Fibroblast of villous mesenchyme (primary cell): Measurements from ENCODE around the gene TPX2. TPM values are rescaled to one million over a fixed set of nuclear protein-coding genes. Genes with fewer than 3 reads are reported as not detected.

Experiments used
- DNase-seq: peaks from one replicate; pipeline ENCODE4 v3.0.0-alpha.2; 2010; ENCODE audit warnings: low read depth
- H3K4me3 ChIP-seq: 2 replicates; pipeline ENCODE4 v1.5.1; 2011; ENCODE audit warnings: low read depth, mild to moderate bottlenecking, low read length
- total RNA-seq: library from RNA; depleted of rRNA; stranded (reverse); fragments of >200 nt; gene quantifications from 2 replicates; pipeline ENCODE4 v1.2.3, GENCODE V29; 2012
- TF ChIP-seq, protein P1 (sequence below): IDR thresholded peaks from 2 replicates; pipeline ENCODE4 v1.5.1; 2012; ENCODE audit warnings: low read depth, mild to moderate bottlenecking, low read length; ENCODE audit not compliant: insufficient read depth

Gene TPX2
- total RNA-seq, 1 donor, result 62.2 TPM

DNA sequence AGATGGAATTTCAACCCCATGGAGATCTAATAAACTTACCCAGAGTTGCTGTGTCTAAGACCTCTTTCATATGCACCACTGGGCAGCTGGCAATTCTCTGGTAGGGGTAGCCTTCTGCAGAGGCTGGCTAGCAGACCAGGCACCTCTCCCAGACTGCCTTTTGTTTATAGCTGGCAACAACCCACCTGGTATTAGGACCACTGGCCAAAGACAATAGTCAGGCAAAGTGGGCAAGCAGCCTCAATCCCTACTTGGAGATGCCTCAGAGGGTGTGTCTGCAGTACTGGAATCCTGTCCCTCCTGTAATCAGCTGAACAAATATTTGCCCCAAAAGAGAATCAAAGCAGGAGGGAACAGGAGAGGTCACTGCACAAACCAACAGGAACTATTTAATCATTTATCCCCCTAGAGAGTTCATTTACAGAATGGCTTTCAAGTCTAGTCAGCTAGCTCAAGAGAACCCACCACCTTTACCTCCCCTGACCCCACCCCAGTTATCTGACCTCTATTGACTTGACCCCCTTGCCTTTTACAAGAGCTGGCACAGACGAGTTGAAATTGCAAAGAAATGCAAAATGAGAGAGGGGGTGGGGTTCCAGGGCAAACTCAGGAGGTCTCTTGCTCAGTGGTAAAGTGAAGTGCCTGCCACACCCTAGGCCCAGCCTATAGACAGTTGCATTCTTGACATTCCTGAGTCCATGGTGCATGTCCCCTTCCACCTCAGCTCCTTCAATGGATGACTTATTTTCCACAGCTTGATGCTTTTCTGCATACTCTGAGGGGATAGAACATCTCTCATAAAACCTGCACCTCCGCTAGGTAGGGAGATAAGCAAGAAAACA lies 19.2 kb upstream of the TPX2 start:
- TF ChIP-seq, protein P1, sequence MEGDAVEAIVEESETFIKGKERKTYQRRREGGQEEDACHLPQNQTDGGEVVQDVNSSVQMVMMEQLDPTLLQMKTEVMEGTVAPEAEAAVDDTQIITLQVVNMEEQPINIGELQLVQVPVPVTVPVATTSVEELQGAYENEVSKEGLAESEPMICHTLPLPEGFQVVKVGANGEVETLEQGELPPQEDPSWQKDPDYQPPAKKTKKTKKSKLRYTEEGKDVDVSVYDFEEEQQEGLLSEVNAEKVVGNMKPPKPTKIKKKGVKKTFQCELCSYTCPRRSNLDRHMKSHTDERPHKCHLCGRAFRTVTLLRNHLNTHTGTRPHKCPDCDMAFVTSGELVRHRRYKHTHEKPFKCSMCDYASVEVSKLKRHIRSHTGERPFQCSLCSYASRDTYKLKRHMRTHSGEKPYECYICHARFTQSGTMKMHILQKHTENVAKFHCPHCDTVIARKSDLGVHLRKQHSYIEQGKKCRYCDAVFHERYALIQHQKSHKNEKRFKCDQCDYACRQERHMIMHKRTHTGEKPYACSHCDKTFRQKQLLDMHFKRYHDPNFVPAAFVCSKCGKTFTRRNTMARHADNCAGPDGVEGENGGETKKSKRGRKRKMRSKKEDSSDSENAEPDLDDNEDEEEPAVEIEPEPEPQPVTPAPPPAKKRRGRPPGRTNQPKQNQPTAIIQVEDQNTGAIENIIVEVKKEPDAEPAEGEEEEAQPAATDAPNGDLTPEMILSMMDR, result no peak
- H3K4me3 ChIP-seq, result peak overlapping the region; percentile 92
- DNase-seq, result no peak

DNA sequence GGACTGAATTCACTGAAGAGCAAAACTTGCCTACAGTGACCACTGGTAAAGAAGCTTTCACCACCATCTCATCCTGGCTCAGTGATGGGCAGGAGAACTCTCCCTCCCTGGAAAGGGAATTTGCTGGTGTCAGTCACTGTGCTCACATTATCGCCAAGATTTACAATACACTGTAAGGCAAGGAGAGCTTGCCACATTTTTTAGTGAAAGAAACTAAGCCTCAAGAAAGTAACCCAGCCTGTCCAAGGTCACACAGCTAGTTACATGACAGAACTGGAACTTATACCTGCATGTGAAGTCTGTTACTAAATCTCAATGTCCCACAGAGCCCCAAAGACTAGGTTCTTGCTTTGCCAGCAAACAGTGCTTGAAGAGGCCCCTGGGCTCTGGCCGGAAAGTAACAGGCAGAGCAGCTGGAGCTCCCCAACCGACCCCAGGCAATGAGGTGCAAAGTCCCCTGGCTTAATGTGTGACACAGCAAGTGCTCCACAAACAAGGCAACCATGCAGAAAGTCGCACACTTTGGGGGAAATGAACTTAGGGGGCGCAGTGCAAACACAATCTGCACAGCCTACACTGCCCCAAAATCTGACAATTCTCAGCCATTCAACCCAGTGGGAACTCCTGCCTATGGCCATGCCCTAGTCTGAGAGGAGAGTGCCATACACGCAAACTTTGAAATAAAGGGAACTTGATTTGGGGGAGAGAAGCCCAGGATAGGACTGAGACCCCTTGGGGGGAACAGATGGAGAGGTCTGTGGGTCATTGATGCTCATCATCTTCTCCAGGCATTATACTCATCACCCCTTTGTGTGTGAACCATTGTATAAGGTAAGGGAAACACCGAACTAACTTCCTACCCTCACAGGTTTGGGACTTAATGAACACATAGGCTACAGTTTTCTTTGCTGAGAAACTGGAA lies 18.3 kb upstream of the TPX2 start:
- TF ChIP-seq, protein P1, result peak; percentile 6
- no peak for DNase-seq
- H3K4me3 ChIP-seq, result peak overlapping the region; percentile 92

DNA sequence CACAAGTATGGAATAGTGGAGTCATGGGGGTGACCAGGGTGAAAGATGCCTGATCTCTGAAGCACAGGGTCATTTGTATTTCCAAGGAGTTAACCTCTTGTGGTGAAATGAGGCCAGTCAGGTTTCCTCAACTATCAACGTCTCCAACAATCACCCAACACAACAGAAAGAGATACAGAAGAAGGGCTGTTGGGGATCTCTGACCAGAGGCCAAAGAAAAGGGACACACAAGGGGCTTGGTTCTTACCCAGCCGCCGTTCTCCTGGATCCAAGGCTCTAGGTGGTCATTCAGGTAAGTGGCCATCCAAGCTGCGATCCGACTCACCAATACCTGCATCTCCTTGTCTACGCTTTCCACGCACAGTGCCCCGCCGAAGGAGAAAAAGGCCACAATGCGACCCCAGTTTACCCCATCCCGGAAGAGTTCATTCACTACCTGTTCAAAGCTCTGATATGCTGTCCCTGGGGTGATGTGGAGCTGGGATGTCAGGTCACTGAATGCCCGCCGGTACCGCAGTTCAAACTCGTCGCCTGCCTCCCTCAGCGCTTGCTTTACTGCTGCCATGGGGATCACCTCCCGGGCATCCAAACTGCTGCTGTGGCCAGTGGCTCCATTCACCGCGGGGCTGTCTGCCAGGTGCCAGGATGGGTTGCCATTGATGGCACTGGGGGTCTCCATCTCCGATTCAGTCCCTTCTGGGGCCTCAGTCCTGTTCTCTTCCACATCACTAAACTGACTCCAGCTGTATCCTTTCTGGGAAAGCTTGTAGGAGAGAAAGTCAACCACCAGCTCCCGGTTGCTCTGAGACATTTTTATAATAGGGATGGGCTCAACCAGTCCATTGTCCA lies 17.5 kb upstream of the TPX2 start:
- TF ChIP-seq, protein P1, result no peak
- no peak for DNase-seq
- H3K4me3 ChIP-seq, result peak overlapping the region; percentile 92

DNA sequence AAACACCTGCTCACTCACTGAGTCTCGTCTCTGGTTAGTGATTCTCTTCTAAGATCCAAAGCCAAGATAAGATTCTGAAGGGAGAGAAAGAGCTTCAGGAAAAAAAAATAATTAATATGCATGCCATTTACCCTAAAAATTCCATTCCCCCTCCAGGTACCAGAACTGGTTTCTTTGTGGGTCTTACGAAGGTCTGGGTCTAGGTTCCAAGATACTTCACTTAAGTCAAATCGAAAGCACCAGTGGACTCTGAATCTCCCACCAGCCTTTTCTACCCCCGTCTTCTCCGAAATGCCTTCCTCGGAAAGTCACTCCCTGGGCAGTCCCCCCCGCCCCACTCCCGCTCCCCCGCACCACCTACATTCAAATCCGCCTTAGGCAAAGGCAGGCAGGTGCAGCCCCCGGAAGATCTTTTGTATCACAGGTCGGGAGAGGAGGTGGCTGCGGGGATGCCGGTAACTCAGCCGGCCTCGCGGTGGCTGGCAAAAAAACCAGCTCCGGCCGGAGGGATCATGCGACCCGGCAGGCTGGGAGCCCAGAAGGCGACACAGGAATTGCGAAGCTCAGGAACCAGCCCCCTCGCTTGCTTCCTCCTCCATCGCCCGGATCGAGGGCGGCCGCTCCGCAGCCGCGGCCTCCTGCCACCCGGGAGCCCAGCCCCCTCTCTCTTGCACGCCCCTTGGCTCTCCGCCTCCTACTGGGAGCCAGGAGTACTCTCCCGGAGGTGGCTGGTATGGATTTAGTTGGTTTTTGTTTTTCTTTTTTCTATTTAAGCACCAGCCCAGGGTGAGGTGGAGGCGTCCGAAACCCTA lies 16.6 kb upstream of the TPX2 start, which contains the start of gene BCL2L1:
Gene BCL2L1, minus strand, starts transcription at position 612 of the 812 bp plus-strand sequence. CDS start 650 bp downstream, outside the sequence.
- TF ChIP-seq, protein P1, result peak; percentile 92
- DNase-seq, result peak; percentile 90
- peak within 1 kb of the TSS; percentile 92 for H3K4me3 ChIP-seq

DNA sequence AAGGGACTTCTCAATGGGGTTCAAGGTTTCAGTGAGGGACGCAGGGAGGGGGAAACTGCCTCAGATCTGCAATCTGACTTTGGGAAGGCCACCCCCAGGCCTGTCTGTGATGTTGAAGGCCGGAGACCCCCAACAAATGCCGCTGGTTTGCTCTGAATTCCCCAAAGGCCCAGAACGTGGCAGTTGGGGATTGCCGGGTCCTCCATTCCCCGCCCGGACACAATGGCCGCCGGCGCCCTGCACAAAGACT lies 16.1 kb upstream of the TPX2 start:
- TF ChIP-seq, protein P1, result no peak
- DNase-seq, result no peak
- H3K4me3 ChIP-seq, result peak overlapping the region; percentile 92
